WERI-Rb-1 (cell line): ENCODE measurements around the gene OSCP1.

Experiments used
- DNase-seq: peaks from one replicate; pipeline ENCODE4 v3.0.0-alpha.2; 2020
- H3K27ac ChIP-seq: fragments of 250-450 bp; sonication (Bioruptor Pico); 2 replicates; pipeline ENCODE4 v1.5.1; 2020; ENCODE audit warnings: mild to moderate bottlenecking, moderate library complexity
- H3K27me3 ChIP-seq: fragments of 250-450 bp; sonication (Bioruptor Pico); 2 replicates; pipeline ENCODE4 v1.5.1; 2021; ENCODE audit warnings: mild to moderate bottlenecking, low read depth, moderate library complexity; ENCODE audit not compliant: insufficient read depth, severe bottlenecking
- H3K36me3 ChIP-seq: fragments of 250-450 bp; sonication (Bioruptor Pico); 2 replicates; pipeline ENCODE4 v1.5.1; 2020; ENCODE audit warnings: mild to moderate bottlenecking, moderate library complexity
- H3K4me3 ChIP-seq: 2 replicates; pipeline ENCODE4 v1.5.1; 2011; ENCODE audit warnings: low read depth, mild to moderate bottlenecking, control low read depth, low read length
- H3K9me3 ChIP-seq: fragments of 250-450 bp; sonication (Bioruptor Pico); 2 replicates; pipeline ENCODE4 v1.5.1; 2021; ENCODE audit warnings: mild to moderate bottlenecking, moderate library complexity; ENCODE audit not compliant: severe bottlenecking
- TF ChIP-seq, protein P1 (sequence below): IDR thresholded peaks from 2 replicates; pipeline ENCODE4 v1.5.1; 2011; ENCODE audit warnings: low read depth, mild to moderate bottlenecking, control low read depth, inconsistent platforms, low read length

The OSCP1 gene

GRCh38 chr1:36382669-36383068, 67.6 kb downstream of the OSCP1 start:
- TF ChIP-seq, protein P1, sequence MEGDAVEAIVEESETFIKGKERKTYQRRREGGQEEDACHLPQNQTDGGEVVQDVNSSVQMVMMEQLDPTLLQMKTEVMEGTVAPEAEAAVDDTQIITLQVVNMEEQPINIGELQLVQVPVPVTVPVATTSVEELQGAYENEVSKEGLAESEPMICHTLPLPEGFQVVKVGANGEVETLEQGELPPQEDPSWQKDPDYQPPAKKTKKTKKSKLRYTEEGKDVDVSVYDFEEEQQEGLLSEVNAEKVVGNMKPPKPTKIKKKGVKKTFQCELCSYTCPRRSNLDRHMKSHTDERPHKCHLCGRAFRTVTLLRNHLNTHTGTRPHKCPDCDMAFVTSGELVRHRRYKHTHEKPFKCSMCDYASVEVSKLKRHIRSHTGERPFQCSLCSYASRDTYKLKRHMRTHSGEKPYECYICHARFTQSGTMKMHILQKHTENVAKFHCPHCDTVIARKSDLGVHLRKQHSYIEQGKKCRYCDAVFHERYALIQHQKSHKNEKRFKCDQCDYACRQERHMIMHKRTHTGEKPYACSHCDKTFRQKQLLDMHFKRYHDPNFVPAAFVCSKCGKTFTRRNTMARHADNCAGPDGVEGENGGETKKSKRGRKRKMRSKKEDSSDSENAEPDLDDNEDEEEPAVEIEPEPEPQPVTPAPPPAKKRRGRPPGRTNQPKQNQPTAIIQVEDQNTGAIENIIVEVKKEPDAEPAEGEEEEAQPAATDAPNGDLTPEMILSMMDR: no peak
- Histone ChIP-seq H3K27ac (no peak overlapping the region), H3K9me3 (no peaks in the 10 kb centered on the region), H3K4me3 (no peak overlapping the region), H3K27me3 (no peaks in the 10 kb centered on the region), H3K36me3 (peaks cover 8% of the 10 kb centered on the region)
- DNase-seq: no peak

- Histone ChIP-seq H3K9me3 (no peaks in the 10 kb centered on the region), H3K27me3 (no peaks in the 10 kb centered on the region), H3K4me3 (no peak overlapping the region), H3K27ac (no peak overlapping the region), H3K36me3 (peaks cover 9% of the 10 kb centered on the region)
- no peak for DNase-seq
- TF ChIP-seq, protein P1: no peak
Measured at GRCh38 chr1:36382231-36382630, 68.0 kb downstream of the OSCP1 start.

- H3K27me3 ChIP-seq: no peaks in the 10 kb centered on the region
- TF ChIP-seq, protein P1: no peak
- H3K36me3 ChIP-seq: peaks cover 11% of the 10 kb centered on the region
- no peaks in the 10 kb centered on the region for H3K9me3 ChIP-seq
- DNase-seq: no peak
- H3K4me3 ChIP-seq: no peak overlapping the region
- H3K27ac ChIP-seq: no peak overlapping the region
Measured at GRCh38 chr1:36381405-36381804, 68.8 kb downstream of the OSCP1 start.

DNA sequence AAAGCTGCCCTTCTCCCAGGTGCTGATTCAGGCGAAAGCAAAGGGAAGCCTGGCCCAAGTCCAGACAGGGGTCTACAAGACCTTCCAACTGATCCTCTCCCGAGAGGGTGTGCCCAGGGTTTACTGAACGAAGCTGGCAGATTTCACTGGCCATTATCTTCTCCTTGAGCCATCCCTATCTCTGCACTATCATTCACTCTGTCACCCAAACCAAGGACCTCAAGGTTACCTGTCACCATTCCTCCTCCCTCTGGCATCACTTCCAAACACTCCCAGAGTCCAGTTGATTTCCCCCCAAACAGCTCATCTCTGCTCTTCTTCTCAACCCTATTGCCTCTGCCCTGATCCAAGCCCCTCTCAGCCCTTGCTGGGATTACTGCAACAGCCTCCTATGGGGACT, 69.5 kb downstream of the OSCP1 start:
- Histone ChIP-seq H3K27me3 (no peaks in the 10 kb centered on the region), H3K4me3 (no peak overlapping the region), H3K36me3 (peaks cover 17% of the 10 kb centered on the region), H3K27ac (no peak overlapping the region), H3K9me3 (no peaks in the 10 kb centered on the region)
- TF ChIP-seq, protein P1: no peak
- DNase-seq: no peak

GRCh38 chr1:36380143-36380619, 70.1 kb downstream of the OSCP1 start:
- no peak overlapping the region for H3K4me3 ChIP-seq
- no peaks in the 10 kb centered on the region for H3K9me3 ChIP-seq
- no peaks in the 10 kb centered on the region for H3K27me3 ChIP-seq
- TF ChIP-seq, protein P1: no peak
- H3K36me3 ChIP-seq: peaks cover 17% of the 10 kb centered on the region
- H3K27ac ChIP-seq: no peak overlapping the region
- no peak for DNase-seq

GRCh38 chr1:36377791-36378492, 72.3 kb downstream of the OSCP1 start:
- Histone ChIP-seq H3K27ac (no peak overlapping the region), H3K36me3 (peaks cover 17% of the 10 kb centered on the region), H3K9me3 (no peaks in the 10 kb centered on the region), H3K27me3 (no peaks in the 10 kb centered on the region), H3K4me3 (no peak overlapping the region)
- DNase-seq: no peak
- TF ChIP-seq, protein P1: no peak
